HG02852 (cell line): ENCODE measurements around the gene PLA2G4F.

Experiments used
- ATAC-seq: cut with Tn5 transposase; IDR thresholded peaks from one replicate; pipeline ENCODE4 v1.9.1; 2021; ENCODE audit warnings: mild to moderate bottlenecking, moderate library complexity; ENCODE audit not compliant: unreplicated experiment

Gene PLA2G4F

DNA sequence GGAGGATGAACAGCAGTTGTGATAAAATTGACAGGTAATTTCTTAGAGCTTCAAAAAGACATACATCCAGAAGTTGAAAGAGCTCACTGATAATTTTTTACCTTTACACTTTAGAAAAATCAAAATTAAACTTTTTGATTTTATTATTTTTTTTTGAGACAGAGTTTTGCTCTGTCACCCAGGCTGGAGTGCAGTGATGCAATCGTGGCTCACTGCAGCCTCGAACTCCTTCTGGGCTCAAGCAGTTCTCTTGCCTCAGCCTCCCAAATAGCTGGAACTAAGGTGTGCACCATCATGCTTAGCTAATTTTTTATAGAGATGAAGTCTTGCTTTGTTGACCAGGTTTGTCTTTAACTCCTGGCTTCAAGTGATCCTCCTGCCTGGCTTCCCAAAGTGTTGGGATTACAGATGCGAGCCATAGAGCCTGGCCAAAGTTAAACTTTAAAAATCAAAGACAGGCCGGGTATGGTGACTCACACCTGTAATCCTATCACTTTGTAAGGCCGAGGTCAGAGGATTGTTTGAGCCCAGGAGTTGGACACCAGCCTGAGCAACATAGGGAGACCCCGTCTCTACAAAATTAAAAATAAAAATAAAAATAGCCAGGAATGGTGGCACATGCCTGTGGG is 21.7 kb downstream of the PLA2G4F start:
- ATAC-seq: no peak

DNA sequence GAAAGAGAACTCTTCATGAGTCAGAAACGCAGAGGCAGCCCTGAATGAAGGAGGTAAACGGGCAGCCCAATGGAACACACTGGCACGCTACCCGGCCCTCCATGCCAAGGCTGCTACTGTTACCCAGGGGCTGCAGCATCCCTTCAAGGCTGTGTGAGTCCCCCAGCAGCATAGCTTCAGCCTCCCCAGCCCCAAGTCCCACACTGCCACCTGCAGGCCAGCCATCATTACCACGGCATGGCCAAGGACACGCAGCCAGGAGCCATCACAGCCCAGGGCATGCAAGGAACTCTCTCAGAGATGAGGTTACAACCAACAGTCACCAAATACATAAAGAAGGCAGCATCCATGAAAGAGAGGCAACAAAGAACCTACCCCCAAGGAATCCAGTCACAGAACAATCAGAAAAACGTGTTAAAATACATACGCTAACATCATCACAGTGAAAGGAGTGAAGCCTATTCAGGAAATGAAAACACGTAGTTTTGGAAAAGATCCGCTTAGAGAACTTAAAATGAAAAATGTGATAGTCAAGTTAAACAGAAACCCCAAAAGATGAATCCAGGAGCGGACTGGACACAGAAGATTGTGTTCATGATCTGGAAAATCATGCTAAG is 22.4 kb downstream of the PLA2G4F start:
- no peak for ATAC-seq

GRCh38 chr15:42133356-42133755 is 23.1 kb downstream of the PLA2G4F start:
- no peak for ATAC-seq

DNA sequence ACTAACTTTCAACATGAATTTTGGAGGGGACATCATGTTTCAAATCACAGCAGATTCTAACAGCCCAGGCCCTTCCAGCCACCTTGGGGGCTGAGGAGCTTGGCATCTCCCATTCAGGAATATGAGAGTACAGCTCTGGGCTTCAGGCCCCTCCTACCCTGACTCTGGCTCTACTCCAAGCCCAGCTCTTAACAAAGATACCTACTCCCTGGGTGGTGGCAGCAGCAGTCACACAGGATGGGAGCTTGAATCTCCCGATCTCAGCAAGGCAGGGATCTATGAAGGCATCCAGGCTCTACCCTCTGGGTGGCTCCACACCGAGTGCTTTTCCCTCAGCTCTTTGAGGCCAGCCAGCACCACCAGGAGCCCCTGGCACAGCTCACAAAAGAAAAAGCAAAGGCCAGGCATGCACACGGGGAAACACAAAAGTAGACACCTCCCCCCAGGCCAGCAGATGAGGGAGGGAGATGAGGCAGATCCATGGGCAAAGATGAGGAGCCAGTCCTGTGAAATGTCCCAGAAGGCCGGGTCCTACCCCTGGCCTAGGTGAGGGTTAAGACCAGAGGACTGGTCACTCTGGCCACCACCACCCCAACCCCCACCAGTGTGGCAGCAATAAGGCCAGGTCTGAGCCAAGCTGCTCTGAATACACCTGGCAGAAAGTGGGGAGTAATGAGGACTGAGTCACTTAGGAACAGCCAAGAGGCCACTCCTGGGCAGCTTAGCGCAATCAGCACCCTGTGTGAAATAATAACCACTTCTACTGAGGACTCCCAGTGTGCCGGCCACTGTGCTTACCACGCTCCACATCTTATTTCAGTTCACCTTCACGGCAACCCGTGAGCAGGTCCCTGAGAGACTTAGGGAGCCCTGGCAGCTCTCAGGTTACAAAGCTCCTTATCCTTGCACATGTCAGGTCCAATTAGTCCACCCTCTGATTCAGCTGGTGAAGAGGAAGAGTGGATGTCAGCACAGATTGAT is 24.3 kb downstream of the PLA2G4F start:
- no peak for ATAC-seq

DNA sequence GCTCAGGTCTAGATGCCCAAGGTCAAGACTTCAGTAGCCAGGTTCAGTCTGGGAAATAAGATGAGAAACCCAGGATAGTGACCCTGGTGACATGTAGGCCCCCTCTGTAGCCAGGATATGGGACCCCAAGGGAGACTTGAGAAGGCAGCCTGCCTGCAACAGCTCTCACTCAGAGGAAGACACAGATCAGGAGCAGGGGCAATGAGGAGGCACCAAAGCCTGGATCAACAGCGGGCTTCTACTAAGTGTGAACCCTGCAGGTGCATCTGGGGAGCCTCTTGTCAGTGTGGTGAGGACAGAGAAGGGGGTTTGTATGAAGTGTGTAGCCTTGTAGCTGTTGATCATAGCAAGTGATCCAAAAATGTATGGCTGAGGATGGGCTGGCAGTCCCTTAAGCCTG is 25.4 kb downstream of the PLA2G4F start:
- no peak for ATAC-seq

DNA sequence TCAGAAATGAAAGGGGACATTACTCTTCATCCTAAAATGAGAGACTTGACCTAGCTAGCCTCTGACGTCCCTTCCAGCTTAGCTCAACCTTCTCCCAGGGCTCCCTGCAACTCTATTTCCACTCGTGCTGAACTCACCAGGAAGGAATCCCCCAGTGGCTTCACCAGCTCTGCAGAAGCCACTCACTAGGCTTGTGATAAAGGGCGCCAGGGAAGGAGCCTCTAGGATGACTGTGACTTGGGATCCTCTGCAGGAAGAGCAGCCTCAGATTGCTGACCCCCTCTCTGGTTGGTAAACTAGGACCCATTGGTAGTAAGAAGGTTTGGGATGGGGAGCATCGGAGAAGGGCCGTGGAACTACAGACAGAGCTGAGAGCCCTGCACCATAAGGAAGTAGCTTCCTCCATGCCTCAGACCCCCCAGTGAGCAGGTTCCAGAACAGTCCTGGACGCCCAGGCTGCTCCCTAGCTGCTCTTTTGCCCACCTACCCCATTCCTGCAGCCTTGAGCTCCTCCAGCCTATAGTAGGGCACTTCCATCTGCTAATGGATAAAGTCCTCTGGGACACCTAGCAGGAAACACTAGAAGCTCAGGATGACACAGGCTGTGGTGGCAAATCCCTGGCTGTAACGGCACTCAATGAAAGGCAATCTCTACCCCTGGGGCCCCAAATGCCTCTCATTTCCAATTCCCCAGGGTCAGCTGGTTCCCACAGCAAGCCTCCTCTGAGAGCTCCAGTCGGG is 26.0 kb downstream of the PLA2G4F start:
- ATAC-seq: no peak

DNA sequence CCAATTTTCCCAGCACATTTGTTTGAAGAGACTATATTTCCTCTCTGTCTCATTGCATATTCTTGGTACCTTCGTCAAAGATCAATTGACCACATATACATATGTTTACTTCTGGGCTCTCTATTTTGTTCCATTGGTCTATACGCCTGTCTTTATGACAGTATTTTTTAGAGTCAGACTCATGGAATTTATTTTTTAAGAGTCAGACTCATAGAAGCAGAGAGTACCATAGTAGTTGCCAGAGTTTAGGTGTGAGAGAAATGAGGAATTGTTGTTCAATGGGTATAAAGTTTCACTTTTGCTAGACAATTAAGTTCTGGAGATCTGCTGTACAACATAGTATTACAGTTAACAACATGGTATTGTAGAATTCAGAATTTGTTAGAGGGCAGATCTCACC is 27.1 kb downstream of the PLA2G4F start:
- ATAC-seq: no peak

DNA sequence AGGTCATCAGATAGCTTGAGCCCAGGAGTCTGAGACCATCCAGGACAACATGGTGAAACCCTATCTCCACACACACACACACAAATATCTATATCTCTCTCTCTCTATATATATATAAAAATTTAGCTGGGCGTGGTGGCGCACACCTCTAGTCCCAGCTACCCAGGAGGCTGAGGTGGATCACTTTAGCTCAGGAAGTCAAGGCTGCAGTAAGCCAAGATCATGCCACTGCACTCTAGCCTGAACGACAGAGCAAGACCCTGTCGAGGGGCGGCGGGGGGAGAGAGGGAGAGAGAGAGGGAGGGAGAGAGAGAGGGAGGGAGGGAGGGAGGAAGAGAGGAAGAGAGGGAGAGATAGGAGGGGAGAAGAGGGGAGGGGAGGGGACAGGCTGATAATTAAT is 28.0 kb downstream of the PLA2G4F start:
- ATAC-seq: no peak

DNA sequence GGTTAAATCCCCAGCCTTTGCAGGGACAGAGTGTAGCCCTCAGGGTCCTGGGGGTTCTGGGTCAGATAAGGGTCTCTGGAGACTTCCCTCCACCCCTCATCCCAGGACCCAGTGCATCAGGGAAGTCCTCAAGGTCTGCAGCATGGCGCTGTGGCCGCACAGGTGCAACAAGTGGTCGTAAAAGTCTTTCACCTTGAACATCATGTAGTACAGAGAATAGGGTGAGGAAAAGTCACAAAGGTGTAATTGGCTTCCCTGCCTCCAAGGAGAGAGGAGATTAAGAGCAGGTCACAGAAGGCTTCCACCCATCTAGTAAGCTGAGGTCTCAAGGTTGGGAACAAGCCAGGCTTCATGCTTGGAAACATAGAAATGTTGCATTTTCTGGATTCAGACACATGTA is 32.9 kb downstream of the PLA2G4F start:
- no peak for ATAC-seq

GRCh38 chr15:42121682-42122081 is 34.8 kb downstream of the PLA2G4F start:
- no peak for ATAC-seq

DNA sequence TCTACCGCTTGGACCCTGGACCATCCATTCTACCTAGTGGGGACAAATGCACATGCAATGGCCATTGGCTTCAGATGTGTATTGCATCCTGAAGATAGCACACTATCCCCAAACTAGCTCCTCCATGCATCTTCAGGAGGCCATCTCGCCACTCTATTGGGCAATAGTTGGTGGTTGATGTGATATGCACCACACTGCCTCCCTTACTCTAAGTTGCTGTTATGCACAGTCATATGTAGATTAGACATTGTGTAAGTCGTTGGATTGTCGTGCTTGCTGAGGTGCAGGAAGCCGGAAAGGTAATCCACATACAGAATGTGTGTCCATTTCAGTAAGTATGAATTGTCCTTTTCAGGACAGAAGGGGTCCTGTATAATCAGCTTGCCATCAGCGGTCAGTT is 35.4 kb downstream of the PLA2G4F start:
- ATAC-seq: no peak

DNA sequence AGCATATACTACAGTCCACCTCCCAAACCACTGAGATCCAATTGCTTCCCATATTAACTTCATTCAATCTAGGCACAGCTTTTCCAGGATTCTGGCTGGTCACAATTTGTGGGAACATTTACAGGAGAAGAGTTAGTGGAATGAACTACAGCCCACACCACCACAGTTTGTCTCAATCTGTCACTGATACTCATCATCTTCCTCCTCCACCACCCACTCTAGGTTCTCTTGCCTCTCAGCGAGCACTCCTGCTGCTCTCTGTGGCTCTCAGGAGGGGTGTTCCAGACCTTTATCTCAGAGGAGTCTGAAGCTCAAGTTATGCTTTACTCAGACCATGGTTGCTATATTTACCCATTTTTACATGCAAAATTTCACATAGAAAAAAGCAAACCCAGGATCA is 36.2 kb downstream of the PLA2G4F start:
- ATAC-seq: no peak

DNA sequence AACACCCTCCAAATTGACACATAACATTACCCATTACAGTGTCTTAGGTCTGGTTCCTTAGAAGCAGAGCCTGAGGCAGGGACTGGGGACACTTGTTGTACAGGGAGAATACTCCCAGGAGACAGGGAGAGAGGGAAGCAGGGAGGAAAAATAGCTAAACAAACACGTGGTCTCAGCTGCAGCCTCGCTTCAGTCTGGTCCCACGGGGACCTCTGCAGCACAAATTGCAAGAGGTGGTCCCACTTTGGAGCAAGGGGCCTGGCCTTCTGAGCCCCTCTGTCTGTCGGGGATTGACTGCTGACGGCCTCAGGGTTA is 37.0 kb downstream of the PLA2G4F start:
- ATAC-seq: no peak

- no peak for ATAC-seq
These were observed 37.6 kb downstream of the PLA2G4F start for GRCh38 chr15:42118650-42119445.

DNA sequence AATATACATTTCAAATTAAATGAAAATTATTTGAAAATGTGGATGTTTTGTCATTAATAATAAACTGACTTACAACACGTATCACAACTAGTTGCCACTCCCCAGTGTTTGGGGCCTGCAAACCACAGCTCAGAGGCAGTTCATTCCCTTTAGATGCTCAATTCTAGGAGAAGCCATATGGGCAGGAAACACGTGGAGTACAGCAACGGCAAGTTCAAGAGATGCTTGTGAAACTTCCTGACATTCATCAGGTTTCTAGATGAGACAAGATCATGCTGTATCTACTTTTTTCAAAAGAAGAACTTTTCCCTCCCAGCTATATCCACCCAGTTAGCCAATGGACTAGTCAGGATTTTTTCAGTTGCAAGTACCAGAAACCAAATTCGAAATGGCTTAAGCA is 44.5 kb downstream of the PLA2G4F start:
- ATAC-seq: no peak

DNA sequence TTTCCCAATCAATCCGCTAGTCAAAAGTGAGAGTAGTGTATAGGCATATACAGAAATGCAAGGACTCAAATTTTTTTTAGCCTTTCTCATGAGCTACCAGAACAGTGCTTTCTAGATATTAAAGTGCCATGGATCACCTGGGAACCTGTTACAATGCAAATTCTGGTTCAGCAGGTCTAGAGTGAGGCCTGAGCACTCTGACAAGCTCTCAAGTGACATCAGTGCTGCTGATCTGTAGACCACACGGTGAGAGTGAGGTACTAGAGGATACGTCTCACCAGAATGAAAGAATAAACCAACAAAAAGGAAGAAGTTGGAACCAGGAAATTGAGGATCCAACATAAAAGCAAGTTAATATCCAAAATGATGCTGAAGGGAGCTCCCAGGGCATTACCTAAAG is 46.1 kb downstream of the PLA2G4F start:
- no peak for ATAC-seq

- no peak for ATAC-seq
These were observed 47.6 kb downstream of the PLA2G4F start for GRCh38 chr15:42108806-42109205.

- no peak for ATAC-seq
These were observed 48.2 kb downstream of the PLA2G4F start for GRCh38 chr15:42108189-42108588.

DNA sequence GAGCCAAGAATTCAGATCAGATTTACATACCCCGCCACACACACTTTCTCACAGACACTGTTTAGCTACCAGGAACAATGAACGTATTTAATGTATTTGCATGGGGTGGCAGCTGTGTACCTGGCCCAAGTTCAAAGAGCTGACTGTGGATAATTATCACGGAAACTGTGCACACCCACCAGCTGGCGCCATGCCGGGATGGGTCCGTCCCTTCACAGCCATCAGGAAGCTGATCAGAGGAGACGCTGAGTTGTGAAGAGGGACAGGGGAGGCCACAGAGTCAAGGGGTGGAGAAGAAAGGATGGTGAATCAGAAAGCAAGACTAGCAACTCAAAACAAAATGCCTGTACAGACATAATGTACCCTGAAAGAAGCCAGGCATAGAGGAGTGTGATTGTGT is 49.0 kb downstream of the PLA2G4F start:
- no peak for ATAC-seq

- ATAC-seq: no peak
These were observed 50.1 kb downstream of the PLA2G4F start for GRCh38 chr15:42106288-42106687.
